NCI-H1417 treated with DMSO at 0.1 percent for 48 hours (cell line): Measurements from ENCODE around the gene IQCK.
"Not testable (repeated sequence)": the region's sequence is repeated elsewhere in the genome, so short reads cannot be mapped to it uniquely, and the experiment has no call there.

Experiments
- DNase-seq: peaks from one replicate; lab custom pipeline; 2025; lab: John Stamatoyannopoulos, UW

The IQCK gene

GRCh38 chr16:19699472-19699871 is 18.6 kb upstream of the IQCK start:
- DNase-seq: no peak

GRCh38 chr16:19700319-19700781 is 17.7 kb upstream of the IQCK start:
- no peak for DNase-seq

- no peak for DNase-seq
These were observed 17.0 kb upstream of the IQCK start for GRCh38 chr16:19701091-19701490.

GRCh38 chr16:19703172-19703889 is 14.7 kb upstream of the IQCK start:
- no peak for DNase-seq

GRCh38 chr16:19704321-19705145 is 13.5 kb upstream of the IQCK start:
- DNase-seq: no peak

GRCh38 chr16:19705146-19705501 is 12.9 kb upstream of the IQCK start:
- no peak for DNase-seq

DNA sequence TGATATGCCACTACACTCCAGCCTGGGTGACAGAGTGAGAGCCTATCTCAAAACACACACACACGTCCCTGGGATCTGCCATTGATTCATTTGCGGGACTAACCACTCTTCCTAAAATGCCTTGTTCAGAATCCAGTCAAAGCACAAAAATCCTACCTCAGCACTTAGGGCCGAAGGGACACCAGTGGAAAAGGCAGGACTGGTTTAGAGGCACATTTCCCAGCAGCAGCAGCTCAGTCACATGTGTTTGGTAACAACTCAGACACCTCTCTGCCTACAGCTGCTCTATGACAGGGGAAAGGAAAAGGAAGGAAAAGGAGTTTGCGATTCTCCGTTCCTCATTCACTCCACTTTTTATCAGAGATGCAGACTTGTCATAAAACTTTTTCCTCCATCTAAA is 12.2 kb upstream of the IQCK start:
- no peak for DNase-seq

DNA sequence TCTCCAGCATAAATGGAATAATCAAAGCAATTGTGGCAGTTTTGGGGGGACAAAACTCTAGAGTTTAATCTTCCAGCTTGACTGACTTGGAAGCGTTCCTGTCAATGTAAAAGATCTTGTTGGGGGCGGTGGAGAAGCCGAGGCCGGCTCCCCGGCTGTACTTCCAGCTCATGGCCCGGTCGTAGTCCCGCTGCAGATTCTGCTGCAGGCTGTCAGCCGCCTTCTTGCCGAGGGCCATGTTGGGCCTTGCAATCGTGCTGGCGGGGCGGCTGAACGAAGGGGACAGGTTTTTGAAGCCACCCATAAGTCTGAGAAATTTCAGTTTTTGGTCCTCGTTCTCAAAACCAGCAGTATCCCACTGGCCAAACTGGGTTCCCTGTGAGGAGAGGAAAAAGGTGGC is 11.2 kb upstream of the IQCK start:
- DNase-seq: no peak

GRCh38 chr16:19707569-19708295 is 10.3 kb upstream of the IQCK start:
- no peak for DNase-seq

DNA sequence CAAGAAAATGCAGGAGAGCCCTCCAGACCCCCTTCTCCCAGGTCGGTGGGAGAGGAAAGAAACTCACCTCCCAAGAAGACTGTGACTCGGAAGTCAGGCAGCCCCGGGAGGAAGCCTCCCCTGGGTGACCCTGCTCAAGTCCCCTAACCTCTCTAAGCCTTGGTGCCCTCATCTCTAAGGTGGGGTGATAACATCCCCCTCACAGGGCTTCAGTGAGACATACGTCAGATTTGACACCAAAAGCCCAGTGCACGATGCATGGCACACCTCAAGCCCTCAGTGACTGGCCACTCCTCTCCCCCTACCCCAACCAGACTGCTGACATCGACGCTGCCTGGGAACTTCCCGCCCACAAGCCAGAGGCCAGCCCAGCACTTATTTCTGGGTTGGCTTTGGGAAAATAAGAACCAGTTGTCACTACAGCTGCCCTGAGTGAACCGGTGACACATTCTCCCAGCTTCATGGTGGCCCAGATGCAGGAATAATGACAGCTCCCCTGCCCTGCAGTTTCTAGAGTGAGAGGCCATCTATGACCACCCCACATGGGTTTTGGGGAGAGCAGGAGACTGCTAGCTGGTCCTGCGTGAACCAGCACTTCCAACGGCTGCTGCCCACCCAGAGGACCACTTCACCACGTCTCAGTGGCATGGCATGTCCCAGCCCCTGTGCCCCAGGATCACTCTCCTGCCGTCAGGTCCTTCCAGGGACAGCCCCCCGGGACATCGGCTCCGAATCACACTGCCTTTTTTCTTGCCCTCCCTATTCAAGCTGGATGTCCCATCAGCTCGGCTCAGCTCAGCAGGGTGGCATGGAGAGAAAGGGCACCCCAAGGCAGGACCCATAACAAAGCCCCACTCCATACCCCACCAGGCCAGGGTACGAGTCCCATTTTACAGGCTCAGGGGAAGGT is 9.5 kb upstream of the IQCK start:
- no peak for DNase-seq

GRCh38 chr16:19709381-19710136 is 8.5 kb upstream of the IQCK start:
- DNase-seq: no peak

DNA sequence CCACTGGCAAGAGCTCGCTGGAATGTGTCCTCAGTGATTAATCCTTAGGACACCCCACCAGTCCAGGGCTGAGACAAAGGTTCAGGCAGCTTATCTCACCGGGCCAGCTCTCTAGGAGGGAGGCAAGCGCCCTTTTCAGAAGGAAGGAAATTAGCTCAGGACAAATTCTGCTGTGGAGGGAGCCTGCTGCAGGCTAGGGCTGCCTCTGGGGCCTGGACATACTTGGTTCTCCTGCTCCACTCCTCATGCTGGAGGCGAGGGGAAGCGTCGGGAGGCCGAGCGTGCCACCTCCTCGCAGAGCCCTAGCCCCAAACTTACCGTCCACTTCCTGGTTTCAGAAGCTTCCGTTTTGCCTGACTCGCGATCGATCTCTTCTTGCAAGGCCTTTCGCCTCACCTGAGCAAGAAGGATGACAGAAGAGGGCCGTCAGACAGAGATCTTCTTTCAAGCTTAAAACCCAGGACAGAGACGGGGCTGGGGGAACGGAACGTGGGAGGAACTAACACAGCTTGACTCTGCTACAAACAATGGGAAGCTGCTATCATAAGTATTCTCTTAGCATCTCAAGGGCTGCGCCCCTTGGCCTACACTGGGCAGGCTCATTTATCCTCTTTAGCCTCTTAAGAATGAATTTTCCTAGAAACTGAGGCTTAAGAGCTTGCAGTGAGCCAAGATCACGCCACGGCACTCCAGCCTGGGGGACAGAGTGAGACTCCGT is 7.7 kb upstream of the IQCK start:
- DNase-seq: no peak

DNA sequence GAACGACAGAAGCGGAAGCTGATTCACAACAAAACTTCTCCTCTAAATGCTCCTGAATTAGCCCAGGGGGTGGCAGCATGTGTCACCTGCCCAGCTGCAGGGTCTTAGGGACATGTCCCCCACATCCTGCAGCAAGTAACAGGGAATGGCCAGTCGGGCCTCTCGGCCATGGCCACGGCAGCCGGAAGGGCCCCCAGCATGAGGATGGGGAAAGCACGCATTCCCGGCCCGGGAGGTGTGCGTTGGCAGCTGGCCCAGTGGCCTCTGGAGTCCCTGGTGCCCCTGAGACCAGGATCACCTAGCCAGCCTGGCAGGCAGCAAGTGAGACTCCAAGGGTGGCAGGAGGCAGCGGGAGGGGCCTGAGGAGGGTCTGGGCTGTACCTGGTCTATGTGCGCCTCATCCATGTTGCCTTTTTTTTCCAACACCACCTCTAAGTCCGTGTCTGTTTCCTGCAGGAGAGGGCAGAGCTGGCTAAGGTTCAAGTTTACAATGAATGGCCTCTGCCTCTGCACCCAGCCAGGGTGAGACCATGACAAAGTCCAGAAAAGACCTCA is 7.0 kb upstream of the IQCK start:
- DNase-seq: no peak

- no peak for DNase-seq
These were observed 6.4 kb upstream of the IQCK start for GRCh38 chr16:19711643-19712042.

- DNase-seq: no peak
These were observed 5.5 kb upstream of the IQCK start for GRCh38 chr16:19712418-19713058.

- DNase-seq: no peak
These were observed 4.4 kb upstream of the IQCK start for GRCh38 chr16:19713697-19714096.

- no peak for DNase-seq
These were observed 2.5 kb upstream of the IQCK start for GRCh38 chr16:19715566-19715965.

DNA sequence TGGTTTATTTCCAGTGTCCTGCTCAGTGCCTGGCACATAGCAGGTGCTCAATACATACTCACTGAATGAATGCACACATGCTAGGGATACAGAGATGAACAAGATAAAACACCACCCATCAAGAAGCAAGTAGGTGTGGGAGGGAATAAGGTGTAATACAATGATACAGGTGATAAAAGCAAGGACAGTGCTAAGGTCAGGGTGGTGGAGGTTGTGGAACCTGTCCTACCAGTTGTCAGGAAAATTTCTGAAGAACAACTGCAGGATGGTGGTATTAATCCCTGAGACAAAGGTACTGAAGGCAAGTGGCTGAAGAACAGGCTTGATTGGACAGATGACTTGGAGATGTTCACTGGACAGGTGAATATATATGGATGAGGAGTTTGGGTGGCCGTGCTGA is 1.9 kb upstream of the IQCK start:
- no peak for DNase-seq

GRCh38 chr16:19716728-19717127 is 1.3 kb upstream of the IQCK start:
- not testable (repeated sequence) for DNase-seq

- DNase-seq: no peak
These were observed 757 bp upstream of the IQCK start for GRCh38 chr16:19717314-19717713.
